H1 (cell line): ENCODE measurements around the gene GCH1. TPM values are rescaled to one million over a fixed set of nuclear protein-coding genes. Genes with fewer than 3 reads are reported as not detected.

Experiments used
- ASH2L ChIP-seq: fragments of 200-600, 300-600 bp; sonication (generic); IDR thresholded peaks from one replicate; pipeline ENCODE4 v1.7.1; 2017; ENCODE audit warnings: low read length
- JUND ChIP-seq: IDR thresholded peaks from 2 replicates; pipeline ENCODE4 v1.6.1; 2011; ENCODE audit warnings: mild to moderate bottlenecking, improper control_type of control experiment, low read length
- RXRA ChIP-seq: IDR thresholded peaks from 2 replicates; pipeline ENCODE4 v1.6.1; 2011; ENCODE audit warnings: low read depth, mild to moderate bottlenecking, low read length, moderate library complexity; ENCODE audit not compliant: insufficient read depth
- SIX5 ChIP-seq: IDR thresholded peaks from 2 replicates; pipeline ENCODE4 v1.6.1; 2011; ENCODE audit warnings: mild to moderate bottlenecking, low read depth, low read length
- SP2 ChIP-seq: IDR thresholded peaks from 2 replicates; pipeline ENCODE4 v1.6.1; 2012; ENCODE audit warnings: mild to moderate bottlenecking, low read length, inconsistent platforms
- polyA plus RNA-seq, 7 experiments: library from polyadenylated mRNA; depleted of rRNA in 3 of 7; stranded (reverse) in 5 of 7; unstranded in 2 of 7; fragments of >200 nt in 5 of 7; fragments of 200-250 nt in 2 of 7; gene quantifications; 1 replicate in 5 of 7; 2 replicates in 1 of 7; 4 replicates in 1 of 7; pipeline versions ENCODE4 v1.2.1 to v1.2.3, GENCODE V29; 2011 to 2013; ENCODE audit warnings: missing spikeins in 2 of 7, mixed read lengths in 2 of 7
- total RNA-seq: library from RNA; stranded (reverse); fragmentation: NEBNext Ultra II Directional; extraction: Animal tissue kit (Norgen Biotek cat#: 25700); gene quantifications from 2 replicates; pipeline ENCODE4 v1.2.1, GENCODE V29; 2021

The GCH1 gene
- total and polyA plus RNA-seq, 2 of the 8 experiments (the other 6 are each of a cell fraction or from before 2014, with no cell fraction given) = 7.3 to 7.9 TPM

DNA sequence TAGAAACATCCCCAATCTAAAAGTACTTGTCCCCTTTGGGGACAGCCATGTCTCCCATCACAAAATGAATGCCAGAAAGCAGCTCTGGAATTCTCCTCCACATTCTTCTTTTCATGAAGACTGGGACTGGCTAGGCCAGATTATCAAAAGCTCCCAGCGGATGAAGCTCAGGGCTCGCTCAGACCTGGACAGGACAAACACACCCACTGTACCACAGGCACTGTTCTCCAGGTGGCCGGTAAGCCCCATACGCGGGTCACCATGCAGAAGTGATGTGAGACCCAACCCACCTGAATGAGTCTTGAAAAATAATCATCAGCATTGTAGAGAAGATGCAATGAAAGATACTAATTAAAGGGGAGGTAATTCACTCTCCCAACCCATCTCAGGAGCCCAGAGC is 85.1 kb downstream of the GCH1 start (continued):
- no peak for TF ChIP-seq JUND
- no peak for TF ChIP-seq ASH2L
- TF ChIP-seq SIX5 = no peak
- no peak for TF ChIP-seq SP2
- TF ChIP-seq RXRA = no peak
